OCI-LY7 (cell line): ENCODE measurements around the gene ANKRD13D. TPM values are rescaled to one million over a fixed set of nuclear protein-coding genes. Genes with fewer than 3 reads are reported as not detected.
"Not testable (repeated sequence)": the region's sequence is repeated elsewhere in the genome, so short reads cannot be mapped to it uniquely, and the experiment has no call there.

Experiments
- BruUV-seq: library from RNA; stranded (reverse); fragments of 400-500 nt; replicated peaks from 2 replicates; lab custom pipeline; 2021; lab: Mats Ljungman, UMichigan
- CTCF ChIA-PET: fragments of 300-600 bp; sonication (Branson Sonifier 250); formaldehyde crosslinking; loops from one replicate; lab custom pipeline; 2022; ENCODE audit warnings: antibody characterized with exemption; ENCODE audit not compliant: unreplicated experiment; lab: Charles Lee
- POLR2A ChIA-PET: fragments of 300-600 bp; sonication (Branson Sonifier 250); formaldehyde crosslinking; loops from one replicate; lab custom pipeline; 2022; ENCODE audit warnings: antibody characterized with exemption; lab: Charles Lee
- DNase-seq: peaks from one replicate; pipeline ENCODE4 v3.0.0-alpha.2; 2015; ENCODE audit warnings: low spot score
- H2AFZ ChIP-seq: fragments of 200-600 bp; sonication (generic), shearing (Covaris generic); 2 replicates; pipeline ENCODE4 v1.6.1; 2014; ENCODE audit warnings: mild to moderate bottlenecking, antibody characterized with exemption, low read length, moderate library complexity
- H3K27ac ChIP-seq: fragments of 200-600 bp; sonication (generic); 2 replicates; pipeline ENCODE4 v1.5.1; 2014; ENCODE audit warnings: mixed run types, low read depth, mild to moderate bottlenecking, moderate library complexity, low read length, inconsistent platforms; ENCODE audit not compliant: poor library complexity, severe bottlenecking
- H3K36me3 ChIP-seq: fragments of 200-600 bp; sonication (generic); 2 replicates; pipeline ENCODE4 v1.6.1; 2014; ENCODE audit warnings: mild to moderate bottlenecking, antibody characterized with exemption, low read length, moderate library complexity, mixed read lengths; ENCODE audit not compliant: insufficient read depth
- H3K4me1 ChIP-seq: fragments of 200-600 bp; sonication (generic); 2 replicates; pipeline ENCODE4 v1.5.1; 2014; ENCODE audit warnings: mild to moderate bottlenecking, low read length; ENCODE audit not compliant: insufficient read depth, poor library complexity, severe bottlenecking
- H3K4me2 ChIP-seq: fragments of 200-600 bp; sonication (generic); 2 replicates; pipeline ENCODE4 v1.6.1; 2014; ENCODE audit warnings: mild to moderate bottlenecking, low read length
- H3K4me3 ChIP-seq: fragments of 200-600 bp; sonication (generic); 2 replicates; pipeline ENCODE4 v1.5.1; 2014; ENCODE audit warnings: mild to moderate bottlenecking, low read depth, low read length; ENCODE audit not compliant: poor library complexity, severe bottlenecking
- H3K79me2 ChIP-seq: fragments of 200-600 bp; sonication (generic); 2 replicates; pipeline ENCODE4 v1.6.1; 2016; ENCODE audit warnings: low read depth, mild to moderate bottlenecking, low read length, moderate library complexity, mixed read lengths; ENCODE audit not compliant: insufficient read depth
- H3K9me2 ChIP-seq: fragments of 200-600 bp; sonication (generic); 2 replicates; pipeline ENCODE4 v1.6.1; 2016; ENCODE audit warnings: mild to moderate bottlenecking, low read length, mixed read lengths; ENCODE audit not compliant: insufficient read depth
- H3K9me3 ChIP-seq: fragments of 200-600 bp; sonication (generic); 2 replicates; pipeline ENCODE4 v1.6.1; 2014; ENCODE audit warnings: mild to moderate bottlenecking, mixed run types, low read length, mixed read lengths
- H4K20me1 ChIP-seq: fragments of 200-600 bp; sonication (generic); 2 replicates; pipeline ENCODE4 v1.6.1; 2014; ENCODE audit warnings: mild to moderate bottlenecking, antibody characterized with exemption, low read length, moderate library complexity, mixed read lengths; ENCODE audit not compliant: insufficient read depth
- EZH2phosphoT487 ChIP-seq: fragments of 200-600 bp; sonication (generic); IDR thresholded peaks from 2 replicates; pipeline ENCODE4 v1.6.1; 2018; ENCODE audit warnings: low read depth, borderline replicate concordance, mild to moderate bottlenecking, mixed run types, antibody characterized with exemption, low read length, moderate library complexity, mixed read lengths
- intact Hi-C: fragments of 100-400 bp; cut with micrococcal nuclease; formaldehyde crosslinking; loops from one replicate; pipeline ENCODE4 v1.10.0; 2022; ENCODE audit not compliant: unreplicated experiment
- total RNA-seq, 2 experiments: library from RNA; depleted of rRNA in 1 of 2; stranded (reverse); fragments of >200 nt in 1 of 2; shearing (Covaris generic) in 1 of 2; gene quantifications; 2 replicates each; pipeline ENCODE4 v1.2.3, GENCODE V29; 2014 to 2022
- TF ChIP-seq, protein P1 (sequence below): fragments of 200-600 bp; sonication (generic); conservative IDR thresholded peaks from 2 replicates; pipeline ENCODE4 v1.5.1; 2014; ENCODE audit warnings: mild to moderate bottlenecking, antibody characterized with exemption, low read length, moderate library complexity, mixed read lengths

Gene ANKRD13D
- total RNA-seq, 2 experiments from 2014 or later, result 119 to 136 TPM

GRCh38 chr11:67317205-67317887, 28.2 kb downstream of the ANKRD13D start:
- BruUV-seq, result TSS peak; percentile 85
- H3K9me2 ChIP-seq, result no peaks in the 10 kb centered on the region
- peak overlapping the region; percentile 85 for H2AFZ ChIP-seq
- CTCF ChIA-PET, result interaction anchor here (0.8 to 1.2 kb wide), 3 partner anchors 51 to 198 kb away, joined by 4 to 8 read pairs (median 5); partner anchors contain the start of genes GRK2 and KDM2A
- TF ChIP-seq EZH2phosphoT487, result no peak
- TF ChIP-seq, protein P1, sequence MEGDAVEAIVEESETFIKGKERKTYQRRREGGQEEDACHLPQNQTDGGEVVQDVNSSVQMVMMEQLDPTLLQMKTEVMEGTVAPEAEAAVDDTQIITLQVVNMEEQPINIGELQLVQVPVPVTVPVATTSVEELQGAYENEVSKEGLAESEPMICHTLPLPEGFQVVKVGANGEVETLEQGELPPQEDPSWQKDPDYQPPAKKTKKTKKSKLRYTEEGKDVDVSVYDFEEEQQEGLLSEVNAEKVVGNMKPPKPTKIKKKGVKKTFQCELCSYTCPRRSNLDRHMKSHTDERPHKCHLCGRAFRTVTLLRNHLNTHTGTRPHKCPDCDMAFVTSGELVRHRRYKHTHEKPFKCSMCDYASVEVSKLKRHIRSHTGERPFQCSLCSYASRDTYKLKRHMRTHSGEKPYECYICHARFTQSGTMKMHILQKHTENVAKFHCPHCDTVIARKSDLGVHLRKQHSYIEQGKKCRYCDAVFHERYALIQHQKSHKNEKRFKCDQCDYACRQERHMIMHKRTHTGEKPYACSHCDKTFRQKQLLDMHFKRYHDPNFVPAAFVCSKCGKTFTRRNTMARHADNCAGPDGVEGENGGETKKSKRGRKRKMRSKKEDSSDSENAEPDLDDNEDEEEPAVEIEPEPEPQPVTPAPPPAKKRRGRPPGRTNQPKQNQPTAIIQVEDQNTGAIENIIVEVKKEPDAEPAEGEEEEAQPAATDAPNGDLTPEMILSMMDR, result peak; percentile 89
- peak; percentile 99 for DNase-seq
- no peaks in the 10 kb centered on the region for H3K9me3 ChIP-seq
- H3K36me3 ChIP-seq, result no peaks in the 10 kb centered on the region
- H3K4me1 ChIP-seq, result peaks cover 13% of the 10 kb centered on the region
- peak overlapping the region; percentile 95 for H3K4me2 ChIP-seq
- no peaks in the 10 kb centered on the region for H4K20me1 ChIP-seq
- intact Hi-C loops, result loop anchor here (1.0 kb wide), 5 partner anchors 29 to 236 kb away; partner anchors contain the start of gene GRK2
- POLR2A ChIA-PET, result interaction anchor here (0.7 to 1.4 kb wide), 3 partner anchors 32 to 50 kb away, joined by 3 to 5 read pairs (median 4); no protein-coding TSS in a partner anchor
- peak overlapping the region; percentile 93 for H3K27ac ChIP-seq
- peak overlapping the region; percentile 78 for H3K4me3 ChIP-seq
- H3K79me2 ChIP-seq, result no peaks in the 10 kb centered on the region

GRCh38 chr11:67317888-67318555, 28.9 kb downstream of the ANKRD13D start:
- no peaks in the 10 kb centered on the region for H3K9me2 ChIP-seq
- H3K79me2 ChIP-seq, result no peaks in the 10 kb centered on the region
- ChIA-PET POLR2A (interaction anchor here (0.7 to 1.4 kb wide), 2 partner anchors 31 to 37 kb away, joined by 3 to 5 read pairs; no protein-coding TSS in a partner anchor), CTCF (no interaction called here)
- BruUV-seq, result no TSS peak
- no peaks in the 10 kb centered on the region for H4K20me1 ChIP-seq
- peak overlapping the region; percentile 95 for H3K4me2 ChIP-seq
- DNase-seq, result no peak
- no peaks in the 10 kb centered on the region for H3K9me3 ChIP-seq
- H3K27ac ChIP-seq, result no peak overlapping the region
- TF ChIP-seq EZH2phosphoT487, result no peak
- TF ChIP-seq, protein P1, result no peak; the same call in 1 of the 2 replicates
- peak overlapping the region; percentile 78 for H3K4me3 ChIP-seq
- H3K36me3 ChIP-seq, result no peaks in the 10 kb centered on the region
- intact Hi-C loops, result loop anchor here (1.0 kb wide), 5 partner anchors 30 to 237 kb away; partner anchors contain the start of gene GRK2
- peak overlapping the region; percentile 78 for H2AFZ ChIP-seq
- peaks cover 13% of the 10 kb centered on the region for H3K4me1 ChIP-seq

DNA sequence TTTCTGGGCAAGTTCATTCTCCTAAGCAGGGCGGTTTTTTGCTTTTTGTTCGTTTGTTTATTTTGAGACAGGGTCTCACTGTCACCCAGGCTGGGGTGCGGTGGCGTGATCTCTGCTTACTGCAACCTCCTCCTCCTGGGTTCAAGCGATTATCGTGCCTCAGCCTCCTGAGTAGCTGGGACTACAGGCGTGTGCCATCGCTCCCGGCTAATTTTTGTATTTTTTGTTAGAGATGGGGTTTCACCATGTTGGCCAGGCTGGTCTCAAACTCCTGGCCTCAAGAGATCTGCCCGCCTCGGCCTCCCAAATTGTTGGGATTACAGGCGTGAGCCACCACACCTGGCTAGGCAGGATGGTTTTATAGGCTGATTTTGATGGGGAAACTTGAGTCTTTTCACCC, 29.8 kb downstream of the ANKRD13D start:
- CTCF ChIA-PET, H3K9me2 ChIP-seq, H3K36me3 ChIP-seq, H4K20me1 ChIP-seq, intact Hi-C loops, DNase-seq, H3K27ac ChIP-seq, BruUV-seq, H3K79me2 ChIP-seq, H2AFZ ChIP-seq, H3K4me3 ChIP-seq, H3K9me3 ChIP-seq: not testable (repeated sequence)
- POLR2A ChIA-PET, result interaction anchor here (0.6 to 0.7 kb wide), 2 partner anchors 11 to 229 kb away, joined by 3 read pairs; no protein-coding TSS in a partner anchor
- Histone ChIP-seq H3K4me2 (peak overlapping the region; percentile 95; the same call in 1 of the 2 replicates), H3K4me1 (peaks cover 13% of the 10 kb centered on the region)
